ENCODE data around the gene PNMA6E.
A peak's percentile ranks its signal among the peaks of the same experiment; 100 is the strongest.

Gene PNMA6E

GRCh38 chrX:153440556-153441135, 39.5 kb upstream of the PNMA6E start:
- TF ChIP-seq MYC (IDR thresholded peaks at IDR 0.05; ENCODE audit: low read depth, low read length), result no peak
- no peak overlapping the region for H3K4me3 ChIP-seq (ENCODE audit: low read depth, low read length)
- DNase-seq (ENCODE audit: low read depth), result no peak

GRCh38 chrX:153439977-153440376, 38.8 kb upstream of the PNMA6E start:
- H3K4me3 ChIP-seq (ENCODE audit: low read depth, low read length), result no peak overlapping the region
- DNase-seq (ENCODE audit: low read depth), result no peak
- TF ChIP-seq MYC (IDR thresholded peaks at IDR 0.05; ENCODE audit: low read depth, low read length), result no peak
- TF ChIP-seq CTCF (IDR thresholded peaks at IDR 0.05; ENCODE audit: low read depth, low read length), result no peak
- TF ChIP-seq MAX (IDR thresholded peaks at IDR 0.05; ENCODE audit: low read depth, low read length), result no peak
- TF ChIP-seq POLR2A (IDR thresholded peaks at IDR 0.05; ENCODE audit: extremely low read depth, insufficient read length), result no peak

GRCh38 chrX:153438532-153438931, 37.4 kb upstream of the PNMA6E start:
- TF ChIP-seq MYC (IDR thresholded peaks at IDR 0.05; ENCODE audit: low read depth, low read length) (no peak), MAX (IDR thresholded peaks at IDR 0.05; ENCODE audit: low read depth, low read length) (no peak), POLR2A (IDR thresholded peaks at IDR 0.05; ENCODE audit: extremely low read depth, insufficient read length) (no peak), CTCF (IDR thresholded peaks at IDR 0.05; ENCODE audit: low read depth, low read length) (peak; percentile 32)
- peak; percentile 49 for DNase-seq (ENCODE audit: low read depth)
- H3K4me3 ChIP-seq (ENCODE audit: low read depth, low read length), result no peak overlapping the region

- H3K4me3 ChIP-seq (ENCODE audit: low read depth, low read length), result no peak overlapping the region
- TF ChIP-seq POLR2A (IDR thresholded peaks at IDR 0.05; ENCODE audit: extremely low read depth, insufficient read length), result no peak
- no peak for TF ChIP-seq MYC (IDR thresholded peaks at IDR 0.05; ENCODE audit: low read depth, low read length)
- TF ChIP-seq MAX (IDR thresholded peaks at IDR 0.05; ENCODE audit: low read depth, low read length), result no peak
- no peak for TF ChIP-seq CTCF (IDR thresholded peaks at IDR 0.05; ENCODE audit: low read depth, low read length)
- no peak for DNase-seq (ENCODE audit: low read depth)
Observed at GRCh38 chrX:153435845-153436244, 34.7 kb upstream of the PNMA6E start.

- no peak overlapping the region for H3K4me3 ChIP-seq (ENCODE audit: low read depth, low read length)
- TF ChIP-seq MYC (IDR thresholded peaks at IDR 0.05; ENCODE audit: low read depth, low read length), result no peak
- no peak for TF ChIP-seq MAX (IDR thresholded peaks at IDR 0.05; ENCODE audit: low read depth, low read length)
- TF ChIP-seq POLR2A (IDR thresholded peaks at IDR 0.05; ENCODE audit: extremely low read depth, insufficient read length), result no peak
- TF ChIP-seq CTCF (IDR thresholded peaks at IDR 0.05; ENCODE audit: low read depth, low read length), result no peak
- no peak for DNase-seq (ENCODE audit: low read depth)
Observed at GRCh38 chrX:153434801-153435200, 33.7 kb upstream of the PNMA6E start.

- no peak for TF ChIP-seq CTCF (IDR thresholded peaks at IDR 0.05; ENCODE audit: low read depth, low read length)
- TF ChIP-seq MYC (IDR thresholded peaks at IDR 0.05; ENCODE audit: low read depth, low read length), result no peak
- no peak for TF ChIP-seq MAX (IDR thresholded peaks at IDR 0.05; ENCODE audit: low read depth, low read length)
- TF ChIP-seq POLR2A (IDR thresholded peaks at IDR 0.05; ENCODE audit: extremely low read depth, insufficient read length), result no peak
- DNase-seq (ENCODE audit: low read depth), result no peak
Observed at GRCh38 chrX:153433781-153434285, 32.7 kb upstream of the PNMA6E start.

More at GRCh38 chrX:153433781-153434285, 32.7 kb upstream of the PNMA6E start:
- H3K4me3 ChIP-seq (ENCODE audit: low read depth, low read length), result no peak overlapping the region
